Loucy (cell line): ENCODE measurements around the gene LRRIQ1.

Experiments used
- H2AFZ ChIP-seq: fragments of 200-600 bp; sonication (generic); 2 replicates; pipeline ENCODE4 v1.6.0; 2016; ENCODE audit warnings: antibody characterized with exemption, mild to moderate bottlenecking, low read length, moderate library complexity
- H3F3A ChIP-seq: fragments of 200-600 bp; 2 replicates; pipeline ENCODE4 v1.6.0; 2016; ENCODE audit warnings: antibody characterized with exemption, low read depth, mild to moderate bottlenecking
- H3K27me3 ChIP-seq: fragments of 200-600 bp; sonication (generic); 2 replicates; pipeline ENCODE4 v1.6.1; 2014; ENCODE audit warnings: low read length, mild to moderate bottlenecking; ENCODE audit not compliant: insufficient read depth, poor library complexity, severe bottlenecking
- H3K36me3 ChIP-seq: fragments of 200-600 bp; sonication (generic); 2 replicates; pipeline ENCODE4 v1.6.1; 2016; ENCODE audit warnings: low read length; ENCODE audit not compliant: insufficient read depth
- H3K4me1 ChIP-seq: fragments of 200-600 bp; sonication (generic); 2 replicates; pipeline ENCODE4 v1.5.1; 2014; ENCODE audit warnings: low read length, mild to moderate bottlenecking; ENCODE audit not compliant: insufficient read depth, poor library complexity, severe bottlenecking
- H3K4me2 ChIP-seq: fragments of 200-600 bp; sonication (generic); 2 replicates; pipeline ENCODE4 v1.6.0; 2014; ENCODE audit warnings: antibody characterized with exemption, low read length, low read depth, mild to moderate bottlenecking; ENCODE audit not compliant: poor library complexity, severe bottlenecking
- H3K4me3 ChIP-seq: fragments of 200-600 bp; sonication (generic); 2 replicates; pipeline ENCODE4 v1.5.1; 2014; ENCODE audit warnings: low read length, mild to moderate bottlenecking, mixed read lengths; ENCODE audit not compliant: poor library complexity, severe bottlenecking
- H3K79me2 ChIP-seq: fragments of 200-600 bp; sonication (generic); 2 replicates; pipeline ENCODE4 v1.6.1; 2014; ENCODE audit warnings: low read length; ENCODE audit not compliant: insufficient read depth
- H3K9ac ChIP-seq: fragments of 200-600 bp; sonication (generic); 2 replicates; pipeline ENCODE4 v1.6.0; 2014; ENCODE audit warnings: mild to moderate bottlenecking, low read depth, low read length, moderate library complexity; ENCODE audit not compliant: poor library complexity, severe bottlenecking
- H3K9me2 ChIP-seq: fragments of 200-600 bp; sonication (generic); replicated peaks from 2 replicates; pipeline ENCODE4 v1.6.1; 2016; ENCODE audit warnings: low read depth, low read length, mixed read lengths
- H3K9me3 ChIP-seq: fragments of 200-600 bp; sonication (generic); 2 replicates; pipeline ENCODE4 v1.6.1; 2014; ENCODE audit warnings: mild to moderate bottlenecking, antibody characterized with exemption, low read length, low read depth; ENCODE audit not compliant: insufficient read depth
- H4K20me1 ChIP-seq: fragments of 200-600 bp; sonication (generic); 2 replicates; pipeline ENCODE4 v1.6.0; 2014; ENCODE audit warnings: antibody characterized with exemption, low read length, mild to moderate bottlenecking; ENCODE audit not compliant: insufficient read depth, poor library complexity, severe bottlenecking
- EZH2phosphoT487 ChIP-seq: fragments of 200-600 bp; IDR thresholded peaks from 2 replicates; pipeline ENCODE4 v1.6.1; 2018; ENCODE audit warnings: antibody characterized with exemption, mild to moderate bottlenecking, moderate library complexity, borderline replicate concordance
- TF ChIP-seq, protein P1 (sequence below): fragments of 200-600 bp; sonication (generic); conservative IDR thresholded peaks from 2 replicates; pipeline ENCODE4 v1.5.1; 2014; ENCODE audit warnings: mild to moderate bottlenecking, antibody characterized with exemption, low read length

Gene LRRIQ1

DNA sequence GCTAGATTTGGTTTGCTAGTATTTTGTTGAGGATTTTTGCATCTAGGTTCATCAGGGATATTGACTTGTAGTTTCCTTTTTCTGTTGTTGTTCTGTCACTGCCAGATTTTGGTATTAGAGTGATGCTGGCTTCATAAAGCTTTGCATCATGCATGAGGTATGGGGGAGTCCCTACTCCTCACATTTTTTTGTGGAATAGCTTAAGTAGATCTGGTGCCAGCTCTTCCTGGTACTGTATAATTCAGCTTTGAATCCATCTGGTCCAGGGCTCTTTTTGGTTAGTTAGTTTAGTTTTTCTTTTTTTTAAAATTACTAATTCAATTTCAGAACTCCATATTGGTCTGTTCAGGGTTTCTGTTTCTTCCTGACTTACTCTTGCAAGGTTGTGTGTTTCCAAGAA, 59.4 kb downstream of the LRRIQ1 start:
- Histone ChIP-seq H4K20me1 (no peaks in the 10 kb centered on the region), H3K27me3 (no peaks in the 10 kb centered on the region), H3K9me2 (no peaks in the 10 kb centered on the region; the same call in 1 of the 2 replicates), H2AFZ (no peak overlapping the region), H3K9ac (no peak overlapping the region), H3K9me3 (no peaks in the 10 kb centered on the region), H3K36me3 (no peaks in the 10 kb centered on the region), H3K4me1 (no peaks in the 10 kb centered on the region), H3K79me2 (no peaks in the 10 kb centered on the region), H3K4me2 (no peak overlapping the region), H3F3A (no peaks in the 10 kb centered on the region), H3K4me3 (no peak overlapping the region)
- TF ChIP-seq EZH2phosphoT487: no peak
- TF ChIP-seq, protein P1, sequence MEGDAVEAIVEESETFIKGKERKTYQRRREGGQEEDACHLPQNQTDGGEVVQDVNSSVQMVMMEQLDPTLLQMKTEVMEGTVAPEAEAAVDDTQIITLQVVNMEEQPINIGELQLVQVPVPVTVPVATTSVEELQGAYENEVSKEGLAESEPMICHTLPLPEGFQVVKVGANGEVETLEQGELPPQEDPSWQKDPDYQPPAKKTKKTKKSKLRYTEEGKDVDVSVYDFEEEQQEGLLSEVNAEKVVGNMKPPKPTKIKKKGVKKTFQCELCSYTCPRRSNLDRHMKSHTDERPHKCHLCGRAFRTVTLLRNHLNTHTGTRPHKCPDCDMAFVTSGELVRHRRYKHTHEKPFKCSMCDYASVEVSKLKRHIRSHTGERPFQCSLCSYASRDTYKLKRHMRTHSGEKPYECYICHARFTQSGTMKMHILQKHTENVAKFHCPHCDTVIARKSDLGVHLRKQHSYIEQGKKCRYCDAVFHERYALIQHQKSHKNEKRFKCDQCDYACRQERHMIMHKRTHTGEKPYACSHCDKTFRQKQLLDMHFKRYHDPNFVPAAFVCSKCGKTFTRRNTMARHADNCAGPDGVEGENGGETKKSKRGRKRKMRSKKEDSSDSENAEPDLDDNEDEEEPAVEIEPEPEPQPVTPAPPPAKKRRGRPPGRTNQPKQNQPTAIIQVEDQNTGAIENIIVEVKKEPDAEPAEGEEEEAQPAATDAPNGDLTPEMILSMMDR: no peak

DNA sequence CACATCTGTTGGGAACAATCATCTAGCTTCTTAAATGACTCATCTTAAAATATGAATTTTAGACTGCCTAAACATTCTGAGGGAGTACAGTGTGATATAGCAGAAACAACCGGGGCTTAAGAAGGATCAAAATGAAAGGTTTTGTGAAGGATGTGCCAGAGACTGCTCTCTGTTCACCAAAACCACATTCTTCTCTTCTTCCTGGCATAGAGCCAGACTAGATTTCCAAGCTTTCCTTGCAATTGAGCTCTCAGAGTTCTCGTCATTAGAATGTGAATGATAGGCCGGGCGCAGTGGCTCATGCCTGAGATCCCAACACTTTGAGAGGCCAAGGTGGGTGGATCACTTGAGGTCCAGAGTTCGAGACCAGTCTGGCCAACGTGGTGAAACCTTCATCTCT, 94.5 kb downstream of the LRRIQ1 start:
- Histone ChIP-seq H3K36me3 (no peaks in the 10 kb centered on the region), H2AFZ (no peak overlapping the region), H4K20me1 (no peaks in the 10 kb centered on the region), H3K9me2 (no peaks in the 10 kb centered on the region), H3K4me1 (no peaks in the 10 kb centered on the region), H3F3A (no peaks in the 10 kb centered on the region), H3K9me3 (no peaks in the 10 kb centered on the region), H3K79me2 (no peaks in the 10 kb centered on the region), H3K4me3 (no peak overlapping the region), H3K9ac (no peak overlapping the region), H3K27me3 (no peaks in the 10 kb centered on the region), H3K4me2 (no peak overlapping the region)
- TF ChIP-seq EZH2phosphoT487: no peak
- TF ChIP-seq, protein P1: no peak

DNA sequence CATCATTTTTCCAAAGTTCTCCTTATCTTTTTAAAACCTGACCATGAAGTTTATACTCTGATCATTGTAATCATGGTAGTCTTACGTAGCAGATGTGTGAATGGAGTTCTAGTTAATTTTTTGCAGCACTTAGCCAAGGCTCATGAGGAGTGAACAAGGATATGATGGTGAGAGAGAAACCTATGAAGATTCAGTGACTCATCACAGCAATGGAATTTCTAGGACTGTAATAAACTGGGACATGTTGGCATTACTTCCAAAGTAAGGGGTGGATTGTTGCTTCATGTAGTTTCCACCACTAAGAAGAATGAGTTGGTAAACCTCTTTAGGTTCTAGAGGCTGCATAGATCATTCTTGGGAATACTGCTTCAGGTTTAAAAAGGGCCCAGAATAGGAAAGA, 102.7 kb downstream of the LRRIQ1 start:
- Histone ChIP-seq H2AFZ (no peak overlapping the region), H3K4me1 (no peaks in the 10 kb centered on the region), H3F3A (no peaks in the 10 kb centered on the region), H3K4me3 (no peak overlapping the region), H3K9me2 (no peaks in the 10 kb centered on the region), H3K79me2 (no peaks in the 10 kb centered on the region), H4K20me1 (no peaks in the 10 kb centered on the region), H3K9ac (no peak overlapping the region), H3K4me2 (no peak overlapping the region), H3K27me3 (no peaks in the 10 kb centered on the region), H3K9me3 (no peaks in the 10 kb centered on the region), H3K36me3 (no peaks in the 10 kb centered on the region)
- TF ChIP-seq, protein P1: no peak
- no peak for TF ChIP-seq EZH2phosphoT487
